Ramos (cell line): Measurements from ENCODE around the gene SMAD7.

Experiments used
- in situ Hi-C: fragments of 300-500 bp; cut with MboI; formaldehyde crosslinking; loops from one replicate; pipeline ENCODE4 v1.14.3; 2022; ENCODE audit warnings: low sequenced_read_pairs; ENCODE audit not compliant: unreplicated experiment

SMAD7 gene

GRCh38 chr18:48950536-48951447, at the start of gene SMAD7:
SMAD7 (minus strand) TSS chr18:48950965; CDS start chr18:48950424, 541 bp downstream.
- in situ Hi-C loops, result no loop called here

GRCh38 chr18:48999569-48999968, 48.8 kb upstream of the SMAD7 start:
- in situ Hi-C loops, result no loop called here

DNA sequence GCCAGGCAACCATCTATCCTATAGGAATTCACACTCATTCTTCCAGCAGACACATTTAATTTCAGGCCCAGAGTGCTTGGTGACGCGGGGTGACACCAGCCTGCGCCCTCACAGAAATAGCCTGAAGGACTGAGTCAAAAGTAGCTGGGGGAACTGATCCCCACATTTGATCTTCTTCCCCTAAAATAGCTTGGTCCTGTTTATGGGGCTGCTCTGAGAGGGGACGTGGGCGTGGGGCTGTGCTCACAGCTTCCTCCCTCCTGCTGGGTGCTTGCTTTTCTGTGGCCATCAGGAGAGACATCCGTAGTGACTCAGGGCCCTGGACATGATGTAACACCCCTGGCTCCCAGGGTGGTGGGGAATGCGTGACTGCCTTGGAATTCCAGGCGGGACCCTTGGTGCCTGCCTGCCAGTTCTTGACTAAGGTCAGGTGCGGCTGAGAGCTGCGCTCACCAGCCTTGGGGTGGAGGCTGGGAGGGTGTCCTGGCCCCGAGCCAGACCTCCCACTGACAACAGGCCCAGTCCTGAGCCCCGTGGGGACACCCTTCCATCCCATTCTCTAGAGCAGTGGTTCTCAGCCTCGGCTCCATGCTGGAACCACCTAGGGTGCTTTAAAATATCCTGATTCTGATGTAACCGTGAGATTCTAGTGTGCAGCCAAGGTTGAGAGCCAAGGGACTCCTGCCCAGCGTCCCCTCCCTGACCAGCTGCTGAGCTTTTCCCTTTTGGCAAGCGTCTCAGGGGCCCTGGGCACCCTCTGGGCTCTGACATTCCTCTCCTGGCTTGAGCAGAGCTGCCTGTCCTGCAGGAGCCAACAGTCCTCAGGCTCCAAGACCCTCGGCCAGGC, 47.4 kb upstream of the SMAD7 start:
- in situ Hi-C loops, result no loop called here

- in situ Hi-C loops, result no loop called here
Observed at GRCh38 chr18:48997681-48997984, 46.9 kb upstream of the SMAD7 start.

GRCh38 chr18:48996901-48997463, 46.2 kb upstream of the SMAD7 start:
- in situ Hi-C loops, result no loop called here

DNA sequence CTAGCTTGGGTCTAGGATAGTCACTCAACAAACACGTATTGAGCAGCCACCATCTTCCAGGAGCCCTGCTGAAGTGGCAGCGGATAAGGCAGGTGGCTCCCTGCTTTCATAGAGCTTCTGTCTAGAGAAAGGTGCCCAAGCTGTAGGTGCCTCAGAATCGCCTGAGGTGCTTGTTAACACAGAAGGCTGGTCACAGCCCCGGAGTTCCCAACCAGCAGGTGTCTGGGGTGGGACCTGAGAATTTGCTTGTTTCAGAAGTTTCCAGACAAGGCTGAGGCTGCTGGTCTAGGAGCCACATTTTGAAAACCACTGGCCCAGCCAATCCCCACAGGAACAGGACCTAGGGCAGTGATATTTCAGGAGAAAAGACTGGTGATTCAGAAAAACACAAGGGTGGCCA, 45.3 kb upstream of the SMAD7 start:
- in situ Hi-C loops, result no loop called here

DNA sequence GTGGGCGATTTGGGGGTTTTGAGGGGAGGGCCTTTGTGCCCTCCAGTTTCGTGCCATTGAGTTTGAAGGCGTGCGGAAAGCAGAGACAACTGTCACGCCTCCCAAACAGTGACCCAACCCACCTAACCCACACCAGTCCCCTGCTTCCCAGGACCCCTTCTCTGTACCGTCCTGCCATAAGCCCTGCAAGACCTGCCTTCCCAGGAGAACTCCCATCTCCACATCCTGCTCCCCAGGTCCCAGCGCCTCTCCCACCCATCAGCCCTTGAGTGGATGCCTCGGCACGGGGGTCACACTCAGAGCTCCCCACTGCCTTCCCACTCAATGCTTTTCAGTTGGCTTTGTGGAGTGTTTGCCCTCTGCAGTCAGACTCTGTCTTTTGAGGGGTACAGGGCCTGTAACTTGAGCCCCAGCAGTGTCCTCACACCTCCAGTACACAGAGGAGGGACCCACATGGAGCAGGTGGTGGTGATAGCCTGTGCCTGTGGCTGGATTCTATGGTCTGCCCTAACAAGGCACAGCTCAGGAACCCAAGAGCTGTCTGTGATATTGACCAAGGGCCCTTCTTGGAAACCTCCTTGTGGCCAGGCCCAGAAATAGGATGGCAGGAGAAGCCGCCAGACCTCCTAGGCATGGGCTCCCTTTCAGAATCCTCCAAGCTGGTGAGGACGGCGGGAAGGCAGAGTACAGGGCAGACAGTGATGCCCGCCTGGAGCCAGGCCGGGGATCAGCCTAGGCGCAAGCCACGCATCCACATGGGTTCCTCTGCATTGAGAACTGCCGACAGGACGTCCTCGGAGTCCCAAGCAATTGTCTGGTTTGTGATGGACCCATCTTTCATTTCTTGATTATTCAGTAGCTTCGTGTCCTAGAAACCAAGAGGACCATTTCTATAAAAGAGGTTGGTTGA, 44.4 kb upstream of the SMAD7 start:
- in situ Hi-C loops, result no loop called here

DNA sequence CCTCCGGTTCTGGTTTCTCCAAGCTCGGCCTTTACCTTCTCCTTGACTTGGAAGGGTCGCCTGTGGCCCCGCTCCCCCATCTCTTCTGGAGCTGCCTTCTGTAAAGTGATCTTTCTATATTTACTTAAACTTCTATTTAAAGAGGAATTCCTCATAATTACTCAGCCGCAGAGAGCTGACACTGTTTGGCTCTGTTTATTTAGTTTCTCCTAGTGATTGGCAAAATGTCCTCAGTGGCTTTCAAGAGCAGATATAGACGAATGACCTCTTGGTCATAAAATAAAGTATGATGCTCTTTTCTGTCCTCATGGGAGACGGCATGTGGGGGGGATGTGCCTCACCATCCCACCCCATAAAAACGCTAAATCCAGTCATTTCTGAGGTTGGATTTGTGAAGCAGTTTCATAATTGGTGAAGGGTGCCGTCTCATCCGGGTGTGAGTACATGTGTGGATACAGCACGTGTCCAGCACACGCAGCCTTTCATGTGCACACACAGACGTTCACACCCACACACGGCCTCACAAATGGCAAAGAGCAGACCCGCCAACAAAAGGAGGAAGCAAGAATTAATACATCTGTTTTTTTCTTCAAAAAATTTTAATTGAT, 43.4 kb upstream of the SMAD7 start:
- in situ Hi-C loops, result no loop called here

- in situ Hi-C loops, result no loop called here
Observed at GRCh38 chr18:48993586-48993985, 42.8 kb upstream of the SMAD7 start.

GRCh38 chr18:48992791-48993555, 42.2 kb upstream of the SMAD7 start:
- in situ Hi-C loops, result no loop called here

DNA sequence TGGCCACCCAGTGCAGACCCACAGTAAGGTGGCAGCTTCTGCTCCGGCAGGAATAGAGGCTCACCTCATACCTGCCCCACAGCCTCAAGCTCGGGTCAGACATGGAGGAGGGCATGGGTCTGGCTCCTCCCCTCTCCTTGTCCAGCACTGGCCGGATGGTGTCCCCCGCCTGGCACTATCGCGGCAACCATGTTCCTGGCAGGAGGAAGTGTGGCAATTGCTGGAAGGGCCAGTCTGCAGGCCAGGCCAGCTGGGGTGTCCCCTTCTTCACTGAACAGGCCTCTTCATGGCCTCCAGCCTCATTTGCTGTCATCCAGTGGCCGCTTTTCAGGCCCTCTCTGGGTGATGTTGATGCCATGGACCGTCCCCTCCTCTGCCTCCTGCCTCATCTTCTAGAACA, 41.4 kb upstream of the SMAD7 start:
- in situ Hi-C loops, result no loop called here

DNA sequence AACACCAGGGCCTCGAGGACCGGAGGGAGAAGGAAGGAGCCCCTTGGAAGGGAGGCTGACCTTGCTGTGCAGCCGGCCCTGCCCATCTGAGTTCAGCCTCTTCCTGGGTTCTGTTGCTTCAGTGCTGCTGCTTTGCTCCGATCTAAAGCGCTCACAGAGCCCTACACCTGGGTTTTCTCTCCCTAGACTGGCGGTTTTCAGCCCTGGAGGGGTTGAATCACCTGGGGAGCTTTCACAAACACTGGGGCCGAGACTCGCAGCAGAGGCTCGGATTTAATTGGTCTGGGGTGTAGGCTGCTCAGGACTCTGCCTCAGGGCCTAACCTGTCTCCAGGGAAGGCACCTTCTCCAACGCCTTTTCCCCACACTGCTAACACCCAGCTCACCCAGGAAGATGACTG, 40.9 kb upstream of the SMAD7 start:
- in situ Hi-C loops, result no loop called here

DNA sequence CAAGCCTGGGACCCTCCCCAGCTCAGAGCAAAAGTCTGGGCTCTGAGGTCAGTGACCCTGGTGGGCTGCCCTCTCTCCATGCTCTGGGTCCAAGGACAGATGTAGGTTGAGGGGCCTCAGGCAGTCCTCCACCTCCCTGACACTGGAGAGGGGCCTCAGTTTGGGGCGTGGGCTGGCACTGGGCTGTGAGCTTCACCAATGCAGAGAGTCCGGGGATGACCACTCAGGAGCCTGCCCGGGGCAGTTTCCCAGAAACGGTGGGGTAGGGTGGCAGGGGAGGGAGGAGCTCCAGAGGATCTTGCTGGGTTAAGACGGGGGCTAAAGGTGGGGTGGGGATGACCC, 40.5 kb upstream of the SMAD7 start:
- in situ Hi-C loops, result no loop called here

- in situ Hi-C loops, result no loop called here
Observed at GRCh38 chr18:48990481-48991318, 39.9 kb upstream of the SMAD7 start.

DNA sequence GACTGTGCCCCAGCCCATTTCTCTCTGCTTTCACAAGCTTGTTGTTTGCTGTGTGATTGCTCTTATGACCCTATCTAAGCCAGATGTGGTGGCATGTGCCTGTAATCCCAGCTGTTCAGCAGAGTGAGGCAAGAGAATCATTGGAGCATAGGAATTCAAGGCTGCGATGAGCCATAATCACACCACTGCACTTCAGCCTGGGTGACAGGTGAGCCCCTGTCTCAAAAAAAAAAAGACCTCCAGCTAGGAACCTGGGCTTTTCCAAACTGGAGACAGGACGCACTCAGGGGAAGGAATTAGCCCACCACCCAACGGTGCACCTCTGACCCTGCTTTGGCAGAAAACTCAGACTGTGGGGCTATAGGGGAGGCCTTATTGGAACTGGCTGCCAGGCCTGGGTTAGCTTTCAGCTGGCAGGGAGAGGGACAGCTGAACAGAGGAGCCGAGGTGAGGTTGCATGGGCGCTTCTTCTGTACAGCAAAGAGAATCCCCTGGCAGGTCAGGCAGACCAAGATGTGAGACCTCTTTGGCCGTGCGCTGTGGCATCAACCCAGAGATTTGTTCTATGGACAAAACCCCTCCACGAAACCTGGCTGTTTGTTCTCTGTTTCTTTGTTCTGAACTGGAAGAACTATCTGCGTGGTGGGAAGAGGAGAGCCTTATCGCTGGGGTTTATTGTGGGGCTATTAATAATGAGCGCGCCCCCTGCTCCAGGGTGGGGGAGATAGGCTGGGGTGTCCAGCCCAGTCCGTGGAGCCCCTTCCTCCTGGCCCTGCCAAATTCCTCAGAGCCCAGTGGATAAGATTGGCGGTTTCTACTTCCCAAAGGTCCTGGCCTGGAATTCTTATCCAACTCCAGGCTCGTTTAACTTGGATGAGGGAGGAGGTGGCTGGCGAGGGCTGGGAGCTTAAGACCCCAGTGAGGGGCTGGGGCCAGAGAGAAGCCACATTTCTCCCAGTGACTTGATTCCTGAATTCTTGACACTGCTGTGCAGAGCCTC, 38.8 kb upstream of the SMAD7 start:
- in situ Hi-C loops, result no loop called here

GRCh38 chr18:48988508-48989303, 37.9 kb upstream of the SMAD7 start:
- in situ Hi-C loops, result no loop called here
